Activated CD8-positive, alpha-beta memory T cell treated with anti-CD3 and anti-CD28 coated beads, Interleukin-2, amount 50 U/mL, for 1 hour (primary cell): Measurements from ENCODE around the gene TSPAN31.
"Not testable (repeated sequence)": the region's sequence is repeated elsewhere in the genome, so short reads cannot be mapped to it uniquely, and the experiment has no call there.

Experiments used
- DNase-seq: peaks from one replicate; pipeline ENCODE4 v3.0.0-alpha.2; 2020; ENCODE audit errors: extremely low read depth

The TSPAN31 gene

GRCh38 chr12:57767305-57767698 is 22.5 kb downstream of the TSPAN31 start:
- DNase-seq = no peak

- DNase-seq = no peak
Measured at GRCh38 chr12:57767876-57768275, 23.0 kb downstream of the TSPAN31 start.

- no peak for DNase-seq
Measured at GRCh38 chr12:57769594-57769993, 24.8 kb downstream of the TSPAN31 start.

- DNase-seq = no peak
Measured at GRCh38 chr12:57770734-57771133, 25.9 kb downstream of the TSPAN31 start.

GRCh38 chr12:57771236-57771872 is 26.5 kb downstream of the TSPAN31 start:
- DNase-seq = peak; percentile 68

- DNase-seq = peak; percentile 67
Measured at GRCh38 chr12:57771873-57772428, 27.1 kb downstream of the TSPAN31 start, which contains the start of gene METTL1. METTL1 (minus strand) TSS chr12:57772105; CDS start chr12:57772083, 22 bp downstream.

- DNase-seq = no peak
Measured at GRCh38 chr12:57772429-57773322, 27.8 kb downstream of the TSPAN31 start, which contains the start of gene EEF1AKMT3. EEF1AKMT3 (plus strand) TSS chr12:57772614; CDS start chr12:57772725, 111 bp downstream.

GRCh38 chr12:57774634-57775033 is 29.8 kb downstream of the TSPAN31 start:
- not testable (repeated sequence) for DNase-seq

GRCh38 chr12:57775044-57775443 is 30.2 kb downstream of the TSPAN31 start:
- no peak for DNase-seq

GRCh38 chr12:57775563-57776246 is 30.9 kb downstream of the TSPAN31 start:
- DNase-seq = no peak

- DNase-seq = no peak
Measured at GRCh38 chr12:57776247-57776587, 31.4 kb downstream of the TSPAN31 start.

- DNase-seq = no peak
Measured at GRCh38 chr12:57777367-57777766, 32.5 kb downstream of the TSPAN31 start.

- no peak for DNase-seq
Measured at GRCh38 chr12:57777911-57778310, 33.1 kb downstream of the TSPAN31 start.

GRCh38 chr12:57779736-57780135 is 34.9 kb downstream of the TSPAN31 start:
- no peak for DNase-seq

GRCh38 chr12:57780284-57780897 is 35.6 kb downstream of the TSPAN31 start:
- no peak for DNase-seq

GRCh38 chr12:57781244-57781643 is 36.4 kb downstream of the TSPAN31 start:
- no peak for DNase-seq

- DNase-seq = no peak
Measured at GRCh38 chr12:57781801-57782200, 37.0 kb downstream of the TSPAN31 start.

GRCh38 chr12:57782243-57782607 is 37.4 kb downstream of the TSPAN31 start:
- no peak for DNase-seq

GRCh38 chr12:57782608-57783465 is 38.0 kb downstream of the TSPAN31 start, which contains the start of gene TSFM:
TSFM (plus strand) TSS chr12:57782787; CDS start chr12:57782802, 15 bp downstream.
- peak; percentile 96 for DNase-seq

GRCh38 chr12:57783466-57783801 is 38.6 kb downstream of the TSPAN31 start:
- no peak for DNase-seq

- no peak for DNase-seq
Measured at GRCh38 chr12:57783861-57784260, 39.0 kb downstream of the TSPAN31 start.
